ENCODE results near the gene RPUSD1. TPM values are rescaled to one million over a fixed set of nuclear protein-coding genes. Genes with fewer than 3 reads are reported as not detected.

Gene RPUSD1
- polyA plus RNA-seq, 4 donors = 17.6 to 26.2 (median 21.6) TPM

DNA sequence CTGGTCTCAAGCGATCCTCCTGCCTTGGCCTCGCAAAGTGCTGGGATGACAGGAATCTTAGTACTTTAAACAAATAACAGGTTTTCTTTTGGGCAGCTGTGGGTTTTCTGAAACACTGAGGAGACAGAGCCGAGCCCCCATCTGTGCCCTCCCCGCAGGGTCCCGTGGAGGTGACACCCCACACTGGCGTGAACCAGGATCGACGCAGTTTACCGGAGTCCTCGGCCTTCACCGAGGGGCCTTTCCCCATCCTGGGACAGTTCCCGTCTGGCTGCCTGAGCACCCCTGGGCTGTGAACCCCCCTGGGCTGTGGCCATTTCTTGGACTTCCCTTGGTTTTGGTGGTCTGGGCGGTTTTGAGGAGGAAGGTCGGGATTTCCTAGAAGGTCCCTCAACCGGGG, 27.7 kb upstream of the RPUSD1 start:
- Histone ChIP-seq H3K36me3 (ENCODE audit: control insufficient read depth in 3 of 3, insufficient read depth in 2 of 3, low read depth in 1 of 3, low read length in 3 of 3) (no peaks in the 10 kb centered on the region), H3K27me3 (ENCODE audit: control insufficient read depth in 3 of 3, insufficient read depth in 3 of 3, low read length in 3 of 3) (peaks cover 9 to 53% (median 20%) of the 10 kb centered on the region in 3 donors), H3K4me1 (ENCODE audit: control insufficient read depth in 3 of 3, insufficient read depth in 2 of 3, low read depth in 1 of 3, low read length in 2 of 3) (peaks cover 0 to 3% (median 0%) of the 10 kb centered on the region in 3 donors), H3K9me3 (ENCODE audit: control insufficient read depth in 2 of 2, insufficient read depth in 1 of 2, low read depth in 1 of 2, low read length in 1 of 2) (peaks cover 0 to 9% of the 10 kb centered on the region in 2 donors), H3K27ac (ENCODE audit: low read depth in 1 of 3, low read length in 2 of 3) (no peak overlapping the region), H3K4me3 (ENCODE audit: low read depth in 1 of 3, low read length in 3 of 3) (no peak overlapping the region)
- no peak for FAIRE-seq
- no peak for DNase-seq
- WGBS, 3 donors = 84 to 90% (median 89%) methylated on average over 15 of the region's 15 CpGs

DNA sequence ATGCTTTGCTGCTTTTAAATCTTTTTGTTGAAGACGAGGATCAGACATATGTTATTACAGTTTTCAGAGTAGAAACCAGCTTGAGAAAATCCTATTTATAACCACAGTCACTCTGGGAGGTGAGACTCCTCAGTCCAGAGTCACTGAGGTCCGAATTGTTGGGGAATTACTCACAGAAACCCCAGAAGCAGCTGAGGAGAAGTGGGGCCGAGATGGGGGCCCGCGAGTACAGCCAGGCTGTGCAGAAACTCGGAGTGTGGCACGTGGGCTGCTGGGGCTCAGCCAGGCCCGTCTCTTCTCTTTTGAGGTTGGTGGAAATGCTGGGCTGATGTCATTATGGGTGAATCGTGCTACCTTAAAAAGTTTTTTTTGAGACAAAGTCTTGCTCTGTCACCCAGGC, 26.8 kb upstream of the RPUSD1 start:
- Histone ChIP-seq H3K4me1 (ENCODE audit: control insufficient read depth in 3 of 3, insufficient read depth in 2 of 3, low read depth in 1 of 3, low read length in 2 of 3) (peaks cover 0 to 3% (median 0%) of the 10 kb centered on the region in 3 donors), H3K9me3 (ENCODE audit: control insufficient read depth in 2 of 2, insufficient read depth in 1 of 2, low read depth in 1 of 2, low read length in 1 of 2) (peaks cover 0 to 11% of the 10 kb centered on the region in 2 donors), H3K36me3 (ENCODE audit: control insufficient read depth in 3 of 3, insufficient read depth in 2 of 3, low read depth in 1 of 3, low read length in 3 of 3) (no peaks in the 10 kb centered on the region), H3K4me3 (ENCODE audit: low read depth in 1 of 3, low read length in 3 of 3) (no peak overlapping the region), H3K27ac (ENCODE audit: low read depth in 1 of 3, low read length in 2 of 3) (no peak overlapping the region), H3K27me3 (ENCODE audit: control insufficient read depth in 3 of 3, insufficient read depth in 3 of 3, low read length in 3 of 3) (peaks cover 9 to 53% (median 22%) of the 10 kb centered on the region in 3 donors)
- FAIRE-seq (no peak), DNase-seq (no peak)
- 59 to 77% (median 64%) methylated on average over 9 of the region's 9 CpGs for WGBS, 3 donors

DNA sequence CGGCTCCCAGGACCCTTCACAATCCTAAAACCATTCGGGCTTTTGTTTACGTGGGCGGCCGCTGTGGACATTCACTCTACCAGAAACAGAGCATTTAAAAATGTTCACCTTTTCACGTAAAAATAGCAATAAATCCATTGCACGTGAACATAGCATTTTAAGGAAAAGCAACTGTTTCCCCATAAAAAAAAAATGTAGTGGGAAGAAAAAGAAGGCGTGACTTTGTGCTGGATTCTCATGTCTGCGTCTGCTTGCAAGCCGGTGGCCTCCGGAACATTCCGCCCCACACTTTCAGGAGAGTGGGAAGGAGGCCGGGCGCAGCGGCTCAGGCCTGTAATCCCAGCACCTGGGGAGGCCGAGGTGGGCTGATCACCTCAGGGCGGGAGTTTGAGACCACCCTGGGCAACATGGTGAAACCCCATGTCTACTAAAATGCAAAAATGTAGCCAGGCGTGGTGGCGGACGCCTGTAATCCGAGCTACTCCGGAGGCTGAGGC, 25.8 kb upstream of the RPUSD1 start:
- Histone ChIP-seq H3K4me1 (ENCODE audit: control insufficient read depth in 3 of 3, insufficient read depth in 2 of 3, low read depth in 1 of 3, low read length in 2 of 3) (peaks cover 0 to 3% (median 0%) of the 10 kb centered on the region in 3 donors), H3K9me3 (ENCODE audit: control insufficient read depth in 2 of 2, insufficient read depth in 1 of 2, low read depth in 1 of 2, low read length in 1 of 2) (peaks cover 0 to 14% of the 10 kb centered on the region in 2 donors), H3K27me3 (ENCODE audit: control insufficient read depth in 3 of 3, insufficient read depth in 3 of 3, low read length in 3 of 3) (peaks cover 9 to 53% (median 20%) of the 10 kb centered on the region in 3 donors), H3K27ac (ENCODE audit: low read depth in 1 of 3, low read length in 2 of 3) (no peak overlapping the region), H3K4me3 (ENCODE audit: low read depth in 1 of 3, low read length in 3 of 3) (no peak overlapping the region), H3K36me3 (ENCODE audit: control insufficient read depth in 3 of 3, insufficient read depth in 2 of 3, low read depth in 1 of 3, low read length in 3 of 3) (no peaks in the 10 kb centered on the region)
- 54 to 62% (median 62%) methylated on average over 21 to 22 of the region's 22 CpGs for whole genome bisulfite sequencing, 3 donors
- no peak for DNase-seq
- FAIRE-seq = no peak

DNA sequence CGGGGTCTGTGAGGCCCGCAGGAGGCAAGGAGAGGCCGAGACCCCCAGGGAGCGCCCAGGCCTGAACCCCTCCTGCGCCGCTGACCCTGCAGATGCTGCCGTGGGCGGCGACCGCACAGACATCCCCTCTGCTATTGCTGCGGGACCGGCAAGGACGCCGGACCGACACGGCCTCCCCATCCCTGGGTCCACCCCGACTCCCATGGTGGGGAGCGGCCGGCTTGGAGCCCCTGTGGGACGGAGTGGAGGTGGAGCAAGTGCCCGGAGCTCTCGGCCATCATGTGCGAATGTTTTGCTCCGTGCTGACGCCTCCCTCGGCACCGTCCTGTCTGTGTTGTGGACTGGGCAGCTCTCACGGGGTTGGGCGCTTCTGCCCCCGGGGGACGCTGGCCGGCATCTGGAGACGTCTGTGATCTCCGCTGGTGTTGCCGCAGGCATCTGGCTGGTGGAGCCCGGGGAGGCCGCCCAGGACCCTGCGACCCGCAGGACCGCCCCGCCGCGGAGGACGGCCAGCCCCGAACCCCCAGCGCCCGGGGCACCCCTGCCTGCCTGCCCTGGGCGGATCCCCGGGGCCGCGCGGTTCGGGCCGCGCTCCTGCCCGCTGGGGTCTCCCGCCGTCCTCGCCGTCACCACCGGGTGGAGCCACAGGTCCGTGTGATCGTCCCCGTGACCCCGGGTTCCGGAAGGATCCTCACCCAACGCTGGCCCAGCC, 25.2 kb upstream of the RPUSD1 start:
- 10 to 14% (median 14%) methylated on average over 52 to 67 of the region's 67 CpGs for WGBS, 3 donors
- FAIRE-seq = no peak
- DNase-seq = peak in 1 of 2 donors; percentile 52
- H3K36me3 ChIP-seq (ENCODE audit: control insufficient read depth in 3 of 3, insufficient read depth in 2 of 3, low read depth in 1 of 3, low read length in 3 of 3) = no peaks in the 10 kb centered on the region
- no peak overlapping the region for H3K4me3 ChIP-seq (ENCODE audit: low read depth in 1 of 3, low read length in 3 of 3)
- H3K4me1 ChIP-seq (ENCODE audit: control insufficient read depth in 3 of 3, insufficient read depth in 2 of 3, low read depth in 1 of 3, low read length in 2 of 3) = peaks cover 0 to 5% (median 0%) of the 10 kb centered on the region in 3 donors
- H3K9me3 ChIP-seq (ENCODE audit: control insufficient read depth in 2 of 2, insufficient read depth in 1 of 2, low read depth in 1 of 2, low read length in 1 of 2) = peaks cover 0 to 20% of the 10 kb centered on the region in 2 donors
- no peak overlapping the region for H3K27ac ChIP-seq (ENCODE audit: low read depth in 1 of 3, low read length in 2 of 3)
- peaks cover 9 to 51% (median 20%) of the 10 kb centered on the region in 3 donors for H3K27me3 ChIP-seq (ENCODE audit: control insufficient read depth in 3 of 3, insufficient read depth in 3 of 3, low read length in 3 of 3)

DNA sequence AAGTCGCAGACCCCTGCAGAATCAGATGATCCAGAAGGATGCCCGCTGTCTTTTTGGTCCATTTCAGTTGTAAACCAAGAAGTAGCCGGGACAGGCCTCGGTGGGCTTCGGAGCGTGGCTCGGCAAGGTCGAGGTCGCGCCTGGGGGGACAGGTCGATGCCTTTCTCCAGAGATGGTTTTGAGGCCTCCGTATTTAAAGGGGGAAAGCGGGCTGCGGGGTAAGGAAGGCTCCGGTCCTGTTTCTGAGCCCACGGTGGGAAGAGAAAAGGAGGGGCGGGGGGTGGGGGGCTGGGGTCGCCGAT, 19.9 kb upstream of the RPUSD1 start:
- 28 to 35% (median 34%) methylated on average over 19 of the region's 19 CpGs for WGBS, 3 donors
- Histone ChIP-seq H3K27me3 (ENCODE audit: control insufficient read depth in 3 of 3, insufficient read depth in 3 of 3, low read length in 3 of 3) (peaks cover 4 to 33% (median 11%) of the 10 kb centered on the region in 3 donors), H3K36me3 (ENCODE audit: control insufficient read depth in 3 of 3, insufficient read depth in 2 of 3, low read depth in 1 of 3, low read length in 3 of 3) (peaks cover 0 to 3% (median 0%) of the 10 kb centered on the region in 3 donors), H3K4me1 (ENCODE audit: control insufficient read depth in 3 of 3, insufficient read depth in 2 of 3, low read depth in 1 of 3, low read length in 2 of 3) (peaks cover 0 to 4% (median 0%) of the 10 kb centered on the region in 3 donors), H3K27ac (ENCODE audit: low read depth in 1 of 3, low read length in 2 of 3) (peak overlapping the region in 1 of 3 donors; percentile 13), H3K9me3 (ENCODE audit: control insufficient read depth in 2 of 2, insufficient read depth in 1 of 2, low read depth in 1 of 2, low read length in 1 of 2) (peaks cover 0 to 21% of the 10 kb centered on the region in 2 donors), H3K4me3 (ENCODE audit: low read depth in 1 of 3, low read length in 3 of 3) (peak overlapping the region; percentile 39 to 87 (median 59))
- FAIRE-seq (no peak), DNase-seq (no peak)

DNA sequence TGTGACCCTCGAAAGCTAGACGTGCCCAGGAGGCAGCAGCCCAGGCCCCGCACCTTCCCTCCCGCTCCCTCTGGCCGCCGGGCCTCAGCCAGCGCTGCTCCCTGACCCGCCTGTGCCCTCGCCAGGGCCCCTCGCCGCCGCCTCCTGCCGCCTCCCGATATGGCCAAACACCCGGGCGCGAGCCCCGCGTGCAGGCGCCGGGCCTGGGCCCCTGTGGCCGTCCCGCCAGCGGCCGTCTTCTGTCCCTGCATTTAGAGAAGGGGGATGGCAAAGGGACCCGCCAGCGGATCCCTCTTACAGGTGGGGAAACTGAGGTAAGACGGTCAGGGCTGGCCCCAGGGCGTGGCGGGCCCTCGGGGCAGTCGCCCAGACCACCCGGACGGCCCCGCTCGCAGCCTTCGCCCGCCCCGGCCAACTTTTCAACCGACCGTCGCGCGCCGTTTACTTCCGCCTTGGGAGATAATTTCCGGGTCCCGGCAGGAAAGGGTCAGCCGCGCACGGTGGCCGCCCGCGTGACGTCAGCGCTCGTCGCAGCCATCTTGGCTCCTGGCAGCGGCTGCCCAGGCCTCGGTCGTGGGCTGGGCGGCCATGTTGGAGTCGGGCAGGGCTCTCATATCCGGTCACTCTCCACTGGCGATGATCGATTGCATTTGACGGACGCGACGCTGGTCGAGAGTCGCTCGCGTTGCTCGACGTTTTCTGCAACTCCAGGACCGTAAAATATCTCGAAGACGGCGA, 19.3 kb upstream of the RPUSD1 start:
- Histone ChIP-seq H3K27me3 (ENCODE audit: control insufficient read depth in 3 of 3, insufficient read depth in 3 of 3, low read length in 3 of 3) (peaks cover 3 to 34% (median 11%) of the 10 kb centered on the region in 3 donors), H3K4me1 (ENCODE audit: control insufficient read depth in 3 of 3, insufficient read depth in 2 of 3, low read depth in 1 of 3, low read length in 2 of 3) (peaks cover 0 to 4% (median 0%) of the 10 kb centered on the region in 3 donors), H3K36me3 (ENCODE audit: control insufficient read depth in 3 of 3, insufficient read depth in 2 of 3, low read depth in 1 of 3, low read length in 3 of 3) (peaks cover 0 to 3% (median 0%) of the 10 kb centered on the region in 3 donors), H3K27ac (ENCODE audit: low read depth in 1 of 3, low read length in 2 of 3) (peak overlapping the region; percentile 57 to 96 (median 93)), H3K9me3 (ENCODE audit: control insufficient read depth in 2 of 2, insufficient read depth in 1 of 2, low read depth in 1 of 2, low read length in 1 of 2) (peaks cover 0 to 21% of the 10 kb centered on the region in 2 donors), H3K4me3 (ENCODE audit: low read depth in 1 of 3, low read length in 3 of 3) (peak overlapping the region; percentile 59 to 87 (median 77))
- no peak for FAIRE-seq
- 10 to 13% (median 12%) methylated on average over 75 to 80 of the region's 80 CpGs for WGBS, 3 donors
- peak; percentile 89 to 96 for DNase-seq

DNA sequence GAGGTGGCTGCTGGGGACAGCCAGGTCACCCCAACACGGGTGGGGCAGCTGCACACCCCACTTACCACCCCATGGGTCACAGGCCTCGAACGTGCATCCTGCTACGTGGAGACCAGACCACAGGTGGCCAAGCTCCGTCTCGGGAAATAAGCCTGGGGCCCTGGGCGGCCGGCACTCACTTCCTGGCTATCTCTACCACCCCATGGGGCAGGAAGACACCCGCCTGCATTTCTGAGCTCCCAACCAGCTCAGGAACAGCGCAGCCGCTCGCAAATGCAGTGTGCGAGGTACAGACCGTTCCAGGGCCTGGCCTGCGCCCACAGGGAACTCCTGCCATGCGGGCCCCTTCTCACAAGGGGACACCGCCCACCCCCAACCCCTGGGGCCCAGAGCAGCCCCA, 17.3 kb upstream of the RPUSD1 start:
- Histone ChIP-seq H3K36me3 (ENCODE audit: control insufficient read depth in 3 of 3, insufficient read depth in 2 of 3, low read depth in 1 of 3, low read length in 3 of 3) (peaks cover 0 to 3% (median 0%) of the 10 kb centered on the region in 3 donors), H3K4me3 (ENCODE audit: low read depth in 1 of 3, low read length in 3 of 3) (no peak overlapping the region), H3K9me3 (ENCODE audit: control insufficient read depth in 2 of 2, insufficient read depth in 1 of 2, low read depth in 1 of 2, low read length in 1 of 2) (peaks cover 0 to 12% of the 10 kb centered on the region in 2 donors), H3K27me3 (ENCODE audit: control insufficient read depth in 3 of 3, insufficient read depth in 3 of 3, low read length in 3 of 3) (peaks cover 5 to 46% (median 17%) of the 10 kb centered on the region in 3 donors), H3K4me1 (ENCODE audit: control insufficient read depth in 3 of 3, insufficient read depth in 2 of 3, low read depth in 1 of 3, low read length in 2 of 3) (peaks cover 0 to 4% (median 0%) of the 10 kb centered on the region in 3 donors), H3K27ac (ENCODE audit: low read depth in 1 of 3, low read length in 2 of 3) (no peak overlapping the region)
- FAIRE-seq (no peak), DNase-seq (no peak)
- WGBS, 3 donors = 69 to 77% (median 72%) methylated on average over 17 of the region's 17 CpGs

Data from small intestine (tissue), 7 donors.